T-cell (primary cell): ENCODE data around the gene ATP1B1. TPM values are rescaled to one million over a fixed set of nuclear protein-coding genes. Genes with fewer than 3 reads are reported as not detected.

Source experiments
- ATAC-seq, 4 experiments: fragments of 200-7000 bp in 3 of 4; fragments of 150-1000 bp in 1 of 4; cut with Tn5 transposase; replicated peaks in 1 of 4; 1 replicate in 3 of 4; 2 replicates in 1 of 4; pipeline ENCODE4 v1.10.0; 2021; ENCODE audit warnings: moderate library complexity in 3 of 4, mild to moderate bottlenecking in 2 of 4, moderate number of reproducible peaks in 1 of 4
- CTCF ChIA-PET, 2 donors: fragments of 300-600 bp; sonication (Branson Sonifier 250); formaldehyde crosslinking; loops; one replicate each; lab custom pipeline; 2022; ENCODE audit warnings: antibody characterized with exemption in 2 of 2; lab: Charles Lee
- POLR2A ChIA-PET, 2 donors: fragments of 300-600 bp; sonication (Branson Sonifier 250); formaldehyde crosslinking; loops; one replicate each; lab custom pipeline; 2022; ENCODE audit warnings: antibody characterized with exemption in 2 of 2; lab: Charles Lee
- DNase-seq, 35 experiments: peaks; one replicate each; pipeline versions ENCODE4 v3.0.0 to v3.0.0-alpha.2; 2013 to 2023
- H3K27ac ChIP-seq: one replicate; pipeline ENCODE4 v1.5.1; 2013; ENCODE audit warnings: low read length
- H3K27me3 ChIP-seq, 2 experiments: replicated peaks in 1 of 2; 1 replicate in 1 of 2; 2 replicates in 1 of 2; pipeline versions ENCODE4 v1.6.1 to v1.7.0; 2013; ENCODE audit warnings: low read length in 1 of 2, mixed read lengths in 1 of 2; ENCODE audit not compliant: control insufficient read depth in 2 of 2, insufficient read depth in 2 of 2; ENCODE audit errors: extremely low read depth in 1 of 2
- H3K36me3 ChIP-seq, 2 donors: 1 replicate in 1 of 2; 2 replicates in 1 of 2; pipeline versions ENCODE4 v1.6.1 to v1.7.0; 2013; ENCODE audit warnings: low read length in 1 of 2; ENCODE audit not compliant: control insufficient read depth in 2 of 2, insufficient read depth in 1 of 2; ENCODE audit errors: extremely low read depth in 1 of 2
- H3K4me1 ChIP-seq, 2 experiments: 1 replicate in 1 of 2; 2 replicates in 1 of 2; pipeline versions ENCODE4 v1.6.1 to v1.7.0; 2013; ENCODE audit warnings: low read length in 2 of 2, mixed read lengths in 1 of 2; ENCODE audit not compliant: insufficient read depth in 2 of 2, control insufficient read depth in 1 of 2; ENCODE audit errors: extremely low read depth in 1 of 2
- H3K4me3 ChIP-seq, 2 donors: 1 replicate in 1 of 2; 2 replicates in 1 of 2; pipeline versions ENCODE4 v1.5.1 to v1.7.0; 2013; ENCODE audit warnings: mild to moderate bottlenecking in 2 of 2, low read length in 1 of 2, moderate library complexity in 1 of 2; ENCODE audit not compliant: control insufficient read depth in 1 of 2; ENCODE audit errors: extremely low read depth in 1 of 2
- H3K9me3 ChIP-seq: 2 replicates; pipeline ENCODE4 v1.7.0; 2013
- H3K27ac Mint-ChIP-seq, 2 donors: one replicate each; pipeline ENCODE4 v1.8.0; 2020 to 2021; ENCODE audit warnings: mild to moderate bottlenecking in 2 of 2, mixed read lengths in 2 of 2
- H3K27me3 Mint-ChIP-seq, 2 donors: one replicate each; pipeline ENCODE4 v1.8.0; 2021 to 2022; ENCODE audit warnings: mixed read lengths in 2 of 2
- H3K36me3 Mint-ChIP-seq: one replicate; pipeline ENCODE4 v1.8.0; 2021; ENCODE audit warnings: mixed read lengths
- H3K4me1 Mint-ChIP-seq, 3 donors: one replicate each; pipeline ENCODE4 v1.8.0; 2020 to 2022; ENCODE audit warnings: mixed read lengths in 3 of 3, mild to moderate bottlenecking in 1 of 3
- H3K4me3 Mint-ChIP-seq, 3 donors: one replicate each; pipeline ENCODE4 v1.8.0; 2020 to 2022; ENCODE audit warnings: mild to moderate bottlenecking in 3 of 3, mixed read lengths in 3 of 3, moderate library complexity in 3 of 3
- H3K9me3 Mint-ChIP-seq, 3 donors: one replicate each; pipeline ENCODE4 v1.8.0; 2020 to 2022; ENCODE audit warnings: mixed read lengths in 3 of 3
- WGBS: methylation state at CpG from one replicate; pipeline ENCODE4 v1.1.5; 2013; ENCODE audit warnings: missing lambda C conversion rate; ENCODE audit not compliant: insufficient coverage; 5-methylcytosine and 5-hydroxymethylcytosine counted together
- total RNA-seq, 35 experiments: library from RNA in 6 of 35; stranded (reverse) in 6 of 35; fragments of 120-200 nt in 1 of 35; gene quantifications; one replicate each; pipeline versions ENCODE4 v1.2.1 to v1.2.4 and lab custom pipeline; 2013 to 2026

ATP1B1 gene
- total RNA-seq, 5 donors from 2014 or later (not counting 1 experiment from before 2014, with no cell fraction given), result 2.5 to 6.1 (median 3.9) TPM

DNA sequence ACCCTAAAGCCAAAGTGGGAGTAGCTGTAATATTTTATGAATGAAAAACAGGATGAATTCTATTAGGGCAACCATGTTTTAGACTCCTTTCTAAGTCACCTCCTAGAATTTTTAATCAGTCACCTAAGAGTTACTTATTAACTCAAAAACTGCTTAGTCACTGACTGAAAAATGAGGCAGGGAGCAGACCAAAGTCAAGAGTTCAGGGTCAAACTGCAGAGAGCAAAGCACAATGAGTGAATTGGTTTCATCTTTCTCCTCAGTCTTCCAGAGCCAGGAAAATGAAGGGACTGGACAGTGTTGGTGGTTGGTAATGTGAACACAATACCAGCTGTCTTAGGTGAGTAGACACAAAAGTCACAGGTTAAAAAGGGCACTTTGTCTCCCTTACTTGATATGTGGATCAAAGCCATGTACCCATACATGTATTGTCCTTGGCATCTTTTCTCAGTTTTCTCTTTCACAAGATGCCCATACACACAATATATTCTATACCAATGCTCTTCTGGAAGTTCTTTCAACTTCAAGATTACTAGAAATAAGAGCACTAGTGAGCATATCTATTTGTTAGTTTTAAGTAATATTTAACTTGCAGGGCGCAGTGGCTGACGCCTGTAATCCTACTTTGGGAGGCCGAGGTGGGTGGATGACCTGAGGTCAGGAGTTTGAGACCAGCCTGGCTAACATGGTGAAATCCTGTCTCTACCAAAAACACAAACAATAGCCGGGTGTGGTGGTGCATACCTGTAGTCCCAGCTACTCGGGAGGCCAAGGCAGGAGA, 42.2 kb downstream of the ATP1B1 start:
- ATAC-seq (no peak), DNase-seq (no peak)
- peaks cover 12% of the 10 kb centered on the region for H3K36me3 Mint-ChIP-seq
- H3K9me3 ChIP-seq, result no peaks in the 10 kb centered on the region
- no peaks in the 10 kb centered on the region for H3K27me3 Mint-ChIP-seq
- no CpG with 5 or more reads among the region's 5 CpGs for WGBS
- no peaks in the 10 kb centered on the region for H3K4me1 ChIP-seq
- ChIA-PET POLR2A (no interaction called here), CTCF (no interaction called here)
- no peak overlapping the region for H3K27ac Mint-ChIP-seq
- no peak overlapping the region for H3K4me3 Mint-ChIP-seq
- H3K4me1 Mint-ChIP-seq, result no peaks in the 10 kb centered on the region
- no peaks in the 10 kb centered on the region for H3K27me3 ChIP-seq
- no peak overlapping the region for H3K27ac ChIP-seq
- H3K4me3 ChIP-seq, result no peak overlapping the region
- no peaks in the 10 kb centered on the region for H3K36me3 ChIP-seq
- no peaks in the 10 kb centered on the region for H3K9me3 Mint-ChIP-seq

DNA sequence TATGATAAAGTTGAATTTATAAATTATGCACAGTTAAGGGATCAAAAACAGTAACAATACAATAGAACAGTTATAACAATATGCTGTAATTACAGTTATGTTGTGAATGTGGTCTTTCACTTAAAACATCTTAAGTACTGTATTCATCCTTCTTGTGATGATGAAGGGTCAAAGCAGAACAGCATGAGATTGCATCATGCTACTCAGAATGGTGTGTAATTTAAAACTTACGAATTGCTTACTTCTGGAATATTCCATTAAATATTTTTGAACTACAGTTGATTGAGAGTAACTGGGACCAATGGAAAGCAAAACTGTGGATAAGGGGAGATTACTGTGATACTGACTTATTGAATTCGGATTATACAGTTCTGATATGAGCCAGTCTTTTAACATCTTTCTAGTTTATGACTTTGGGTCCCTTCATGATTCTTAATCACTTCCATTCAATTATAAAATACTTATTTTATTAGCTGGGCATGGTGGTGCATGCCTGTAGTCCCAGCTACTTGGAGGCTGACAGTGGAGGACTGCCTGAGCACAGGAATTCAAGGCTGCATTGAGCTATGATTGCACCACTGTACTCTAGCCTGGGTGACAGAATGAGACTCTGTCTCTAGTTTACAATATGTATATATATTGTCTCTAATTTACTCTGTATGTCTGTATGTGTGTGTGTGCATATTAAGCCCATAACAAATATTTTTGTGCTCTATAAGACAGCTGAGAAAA, 43.2 kb downstream of the ATP1B1 start:
- Histone ChIP-seq H3K4me3 (no peak overlapping the region), H3K36me3 (no peaks in the 10 kb centered on the region), H3K4me1 (no peaks in the 10 kb centered on the region), H3K27me3 (no peaks in the 10 kb centered on the region), H3K9me3 (no peaks in the 10 kb centered on the region), H3K27ac (no peak overlapping the region)
- ChIA-PET POLR2A (interaction anchor here in 1 of 2 donors (0.7 kb wide), 1 partner anchor 995 kb away, joined by 10 read pairs; no protein-coding TSS in a partner anchor), CTCF (interaction anchor here in 1 of 2 donors (0.7 kb wide), 1 partner anchor 198 kb away, joined by 3 read pairs; no protein-coding TSS in a partner anchor)
- H3K27ac Mint-ChIP-seq, result no peak overlapping the region
- DNase-seq, result no peak
- no peak for ATAC-seq
- no peaks in the 10 kb centered on the region for H3K27me3 Mint-ChIP-seq
- WGBS, result no CpG with 5 or more reads among the region's 2 CpGs
- H3K4me1 Mint-ChIP-seq, result no peaks in the 10 kb centered on the region
- H3K4me3 Mint-ChIP-seq, result no peak overlapping the region
- no peaks in the 10 kb centered on the region for H3K9me3 Mint-ChIP-seq
- H3K36me3 Mint-ChIP-seq, result peaks cover 12% of the 10 kb centered on the region

DNA sequence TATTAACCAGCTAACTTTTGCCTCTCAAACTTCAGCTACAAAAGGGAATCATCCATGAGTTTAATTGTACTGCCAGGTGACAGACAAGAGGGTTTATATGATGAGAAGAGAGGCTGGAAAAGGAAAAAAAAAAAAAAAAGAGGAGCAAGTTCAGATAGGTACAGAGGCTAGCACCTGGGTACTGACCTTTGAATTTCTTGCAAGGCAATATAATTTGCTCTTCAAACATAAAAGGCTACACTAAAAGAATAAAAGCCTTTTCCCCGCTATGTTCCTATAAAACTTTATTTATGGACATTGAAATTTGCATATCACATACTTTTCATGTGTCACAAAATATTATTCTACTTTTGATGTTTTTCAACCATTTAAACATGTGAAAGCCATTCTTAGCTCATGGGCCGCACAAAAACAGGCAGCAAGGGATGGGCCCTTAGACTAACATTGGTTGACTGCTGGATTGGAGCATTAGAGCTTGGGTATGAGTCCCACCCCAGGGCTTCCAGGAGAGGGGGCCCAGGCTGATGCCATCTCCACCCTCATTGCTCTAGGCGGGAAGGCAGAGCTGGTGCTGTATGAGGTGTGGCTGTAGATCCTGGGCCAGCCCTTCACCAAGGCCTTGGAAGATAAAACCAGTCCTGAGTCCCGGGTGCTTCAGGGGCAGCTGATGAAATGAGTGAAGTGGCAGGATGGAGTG, 44.3 kb downstream of the ATP1B1 start:
- no peak for ATAC-seq
- H3K4me3 Mint-ChIP-seq, result no peak overlapping the region

DNA sequence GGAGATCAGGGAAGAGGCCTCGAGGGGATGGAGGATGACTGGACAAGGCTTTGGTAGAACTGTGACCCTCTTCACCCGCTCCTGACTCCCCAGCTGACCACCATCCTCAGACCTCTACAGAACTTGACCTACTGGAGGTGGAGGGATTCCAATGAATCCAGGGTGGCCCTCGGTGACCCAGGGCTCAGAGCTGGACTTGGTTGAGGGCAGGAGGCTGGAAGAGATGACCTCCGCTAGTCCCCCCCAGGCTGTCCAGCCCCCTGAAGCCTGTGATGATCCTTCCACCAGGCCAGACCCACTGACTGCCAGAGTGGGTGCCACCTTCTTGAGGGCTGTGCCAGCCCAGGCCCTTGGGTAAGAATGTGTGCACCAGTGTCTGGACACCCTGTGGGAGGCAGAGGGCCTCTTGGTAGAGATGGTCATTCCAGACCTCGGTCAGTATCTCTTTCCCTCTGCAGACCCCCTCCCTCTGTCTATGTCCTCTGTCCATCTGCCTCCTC, 44.9 kb downstream of the ATP1B1 start:
- Mint-ChIP-seq H3K36me3 (peaks cover 7% of the 10 kb centered on the region), H3K27ac (no peak overlapping the region), H3K27me3 (no peaks in the 10 kb centered on the region), H3K4me3 (no peak overlapping the region), H3K4me1 (no peaks in the 10 kb centered on the region), H3K9me3 (no peaks in the 10 kb centered on the region)
- no peaks in the 10 kb centered on the region for H3K4me1 ChIP-seq
- DNase-seq, result no peak
- ChIA-PET POLR2A (no interaction called here), CTCF (no interaction called here)
- no peak overlapping the region for H3K27ac ChIP-seq
- H3K4me3 ChIP-seq, result no peak overlapping the region
- no peaks in the 10 kb centered on the region for H3K9me3 ChIP-seq
- ATAC-seq, result no peak
- H3K27me3 ChIP-seq, result no peaks in the 10 kb centered on the region
- no peaks in the 10 kb centered on the region for H3K36me3 ChIP-seq
- WGBS, result 94% methylated on average over 2 of the region's 5 CpGs

More for the DNA sequence above, 44.3 kb downstream of the ATP1B1 start:
- ChIA-PET CTCF (interaction anchor here in 1 of 2 donors (0.7 kb wide), 1 partner anchor 197 kb away, joined by 3 read pairs; no protein-coding TSS in a partner anchor), POLR2A (interaction anchor here in 1 of 2 donors (0.7 kb wide), 1 partner anchor 994 kb away, joined by 10 read pairs; no protein-coding TSS in a partner anchor)
- Histone ChIP-seq H3K27me3 (no peaks in the 10 kb centered on the region), H3K36me3 (no peaks in the 10 kb centered on the region), H3K4me1 (no peaks in the 10 kb centered on the region), H3K27ac (no peak overlapping the region), H3K4me3 (no peak overlapping the region), H3K9me3 (no peaks in the 10 kb centered on the region)
- Mint-ChIP-seq H3K36me3 (peaks cover 11% of the 10 kb centered on the region), H3K4me1 (no peaks in the 10 kb centered on the region), H3K27ac (no peak overlapping the region), H3K27me3 (no peaks in the 10 kb centered on the region), H3K9me3 (no peaks in the 10 kb centered on the region)
- DNase-seq, result no peak
- WGBS, result no CpG with 5 or more reads among the region's 4 CpGs

DNA sequence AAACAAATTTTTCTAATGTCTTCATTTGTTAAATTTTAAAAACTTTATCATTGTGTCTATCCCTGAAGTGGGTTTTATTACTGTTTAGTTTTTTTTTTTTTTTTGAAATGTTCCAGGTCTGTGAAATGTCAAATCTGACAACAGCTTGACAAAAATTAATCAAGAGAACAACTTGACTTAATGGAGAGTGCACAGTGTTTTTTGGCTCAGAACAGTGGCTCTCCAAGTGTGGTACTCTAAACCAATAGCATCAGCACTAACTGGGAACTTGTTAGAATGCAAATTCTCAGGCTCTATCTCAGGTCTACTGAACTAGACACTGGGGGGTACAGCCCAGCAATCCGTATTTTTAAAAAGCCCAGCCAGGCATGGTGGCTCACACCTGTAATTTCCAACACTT, 49.2 kb downstream of the ATP1B1 start:
- no peak overlapping the region for H3K4me3 ChIP-seq
- H3K9me3 ChIP-seq, result no peaks in the 10 kb centered on the region
- H3K4me1 Mint-ChIP-seq, result no peaks in the 10 kb centered on the region
- H3K9me3 Mint-ChIP-seq, result no peaks in the 10 kb centered on the region
- no peaks in the 10 kb centered on the region for H3K36me3 ChIP-seq
- H3K4me1 ChIP-seq, result no peaks in the 10 kb centered on the region
- H3K27me3 ChIP-seq, result no peaks in the 10 kb centered on the region
- DNase-seq, result no peak
- CTCF ChIA-PET, result interaction anchor here (0.6 kb wide), 2 partner anchors 21 to 180 kb away, joined by 3 to 4 read pairs; no protein-coding TSS in a partner anchor
- POLR2A ChIA-PET, result no interaction called here
- H3K27ac Mint-ChIP-seq, result no peak overlapping the region
- no peak overlapping the region for H3K4me3 Mint-ChIP-seq
- no peaks in the 10 kb centered on the region for H3K27me3 Mint-ChIP-seq
- H3K36me3 Mint-ChIP-seq, result peaks cover 7% of the 10 kb centered on the region
- H3K27ac ChIP-seq, result no peak overlapping the region
- ATAC-seq, result no peak
- no CpG with 5 or more reads among the region's 1 CpG for whole genome bisulfite sequencing

- H3K36me3 Mint-ChIP-seq, result peaks cover 3% of the 10 kb centered on the region
- H3K27ac ChIP-seq, result no peak overlapping the region
- no peak overlapping the region for H3K4me3 Mint-ChIP-seq
- H3K4me1 ChIP-seq, result no peaks in the 10 kb centered on the region
- H3K36me3 ChIP-seq, result no peaks in the 10 kb centered on the region
- no peaks in the 10 kb centered on the region for H3K27me3 Mint-ChIP-seq
- no CpG with 5 or more reads among the region's 3 CpGs for WGBS
- no peaks in the 10 kb centered on the region for H3K9me3 ChIP-seq
- no peak overlapping the region for H3K27ac Mint-ChIP-seq
- DNase-seq, result no peak
- no peaks in the 10 kb centered on the region for H3K9me3 Mint-ChIP-seq
- ChIA-PET CTCF (no interaction called here), POLR2A (interaction anchor here in 1 of 2 donors (0.6 kb wide), 1 partner anchor 622 kb away, joined by 3 read pairs; no protein-coding TSS in a partner anchor)
- no peaks in the 10 kb centered on the region for H3K27me3 ChIP-seq
- H3K4me3 ChIP-seq, result no peak overlapping the region
- H3K4me1 Mint-ChIP-seq, result no peaks in the 10 kb centered on the region
- no peak for ATAC-seq
These were observed 50.1 kb downstream of the ATP1B1 start for GRCh38 chr1:169156580-169156979.
